H9 (cell line): ENCODE results near the gene BUB1. TPM values are rescaled to one million over a fixed set of nuclear protein-coding genes. Genes with fewer than 3 reads are reported as not detected.
"Not testable (repeated sequence)": the region's sequence is repeated elsewhere in the genome, so short reads cannot be mapped to it uniquely, and the experiment has no call there.

Source experiments
- DNase-seq: peaks from one replicate; pipeline ENCODE4 v3.0.0-alpha.2; 2017
- H2AFZ ChIP-seq: one replicate; pipeline ENCODE4 v1.6.1; 2013; ENCODE audit warnings: mild to moderate bottlenecking, low read length, control low read depth, moderate library complexity
- H2AK5ac ChIP-seq: 2 replicates; pipeline ENCODE4 v1.6.1; 2013; ENCODE audit warnings: low read length, control low read depth, mixed read lengths; ENCODE audit not compliant: insufficient read length
- H2BK120ac ChIP-seq: one replicate; pipeline ENCODE4 v1.6.1; 2013; ENCODE audit warnings: low read depth, mild to moderate bottlenecking, low read length, control low read depth, inconsistent platforms; ENCODE audit not compliant: poor library complexity, severe bottlenecking
- H2BK12ac ChIP-seq: 2 replicates; pipeline ENCODE4 v1.6.1; 2013; ENCODE audit warnings: low read length, control low read depth, mixed read lengths, low read depth; ENCODE audit not compliant: insufficient read length
- H2BK15ac ChIP-seq: 2 replicates; pipeline ENCODE4 v1.6.1; 2013; ENCODE audit warnings: low read depth, low read length, control low read depth
- H2BK20ac ChIP-seq: one replicate; pipeline ENCODE4 v1.6.1; 2013; ENCODE audit warnings: low read depth, mild to moderate bottlenecking, low read length, control low read depth, inconsistent platforms; ENCODE audit not compliant: poor library complexity, severe bottlenecking
- H2BK5ac ChIP-seq: 2 replicates; pipeline ENCODE4 v1.6.1; 2013; ENCODE audit warnings: low read length, control low read depth, mixed read lengths; ENCODE audit not compliant: insufficient read length
- H3K14ac ChIP-seq: 2 replicates; pipeline ENCODE4 v1.6.1; 2013; ENCODE audit warnings: low read length, control low read depth; ENCODE audit not compliant: insufficient read depth
- H3K18ac ChIP-seq: 2 replicates; pipeline ENCODE4 v1.6.1; 2013; ENCODE audit warnings: low read depth, mild to moderate bottlenecking, mixed read lengths, low read length, control low read depth; ENCODE audit not compliant: insufficient read length
- H3K23ac ChIP-seq: 2 replicates; pipeline ENCODE4 v1.6.1; 2013; ENCODE audit warnings: low read length, control low read depth, mixed read lengths, low read depth; ENCODE audit not compliant: insufficient read length
- H3K23me2 ChIP-seq: 2 replicates; pipeline ENCODE4 v1.6.1; 2013; ENCODE audit warnings: low read depth, mild to moderate bottlenecking, mixed read lengths, low read length, control low read depth; ENCODE audit not compliant: insufficient read length, poor library complexity, severe bottlenecking
- H3K27ac ChIP-seq: 2 replicates; pipeline ENCODE4 v1.5.1; 2013; ENCODE audit warnings: low read length, control low read depth, mixed read lengths, low read depth; ENCODE audit not compliant: insufficient read length
- H3K27me3 ChIP-seq: 2 replicates; pipeline ENCODE4 v1.6.1; 2013; ENCODE audit warnings: low read length, control low read depth, inconsistent platforms; ENCODE audit not compliant: insufficient read depth
- H3K4ac ChIP-seq: 2 replicates; pipeline ENCODE4 v1.6.1; 2013; ENCODE audit warnings: low read depth, mild to moderate bottlenecking, control low read depth, inconsistent platforms, low read length, moderate library complexity
- H3K4me1 ChIP-seq: 2 replicates; pipeline ENCODE4 v1.6.1; 2013; ENCODE audit warnings: low read length, control low read depth, inconsistent platforms; ENCODE audit not compliant: insufficient read depth
- H3K4me2 ChIP-seq: 2 replicates; pipeline ENCODE4 v1.6.1; 2013; ENCODE audit warnings: low read length, control low read depth, mixed read lengths; ENCODE audit not compliant: insufficient read length, insufficient read depth
- H3K56ac ChIP-seq: 2 replicates; pipeline ENCODE4 v1.6.1; 2013; ENCODE audit warnings: low read depth, mild to moderate bottlenecking, mixed read lengths, low read length, control low read depth; ENCODE audit not compliant: insufficient read length
- H3K79me1 ChIP-seq: 2 replicates; pipeline ENCODE4 v1.6.1; 2013; ENCODE audit warnings: low read depth, mild to moderate bottlenecking, moderate library complexity, low read length, control low read depth, inconsistent platforms; ENCODE audit not compliant: insufficient read depth, poor library complexity, severe bottlenecking
- H3K79me2 ChIP-seq: 2 replicates; pipeline ENCODE4 v1.6.1; 2013; ENCODE audit warnings: low read length, control low read depth, inconsistent platforms; ENCODE audit not compliant: insufficient read depth
- H3K9ac ChIP-seq: 2 replicates; pipeline ENCODE4 v1.6.1; 2013; ENCODE audit warnings: low read length, control low read depth, mixed read lengths; ENCODE audit not compliant: insufficient read length; ENCODE audit errors: extremely low read depth
- H3K9me3 ChIP-seq: one replicate; pipeline ENCODE4 v1.6.1; 2013; ENCODE audit warnings: low read depth, low read length, inconsistent platforms; ENCODE audit not compliant: control insufficient read depth
- H3T11ph ChIP-seq: one replicate; pipeline ENCODE4 v1.6.1; 2013; ENCODE audit warnings: mild to moderate bottlenecking, low read length, control low read depth, inconsistent platforms
- H4K20me1 ChIP-seq: one replicate; pipeline ENCODE4 v1.6.1; 2013; ENCODE audit not compliant: control insufficient read depth, insufficient read length, insufficient read depth
- H4K5ac ChIP-seq: 2 replicates; pipeline ENCODE4 v1.6.1; 2013; ENCODE audit warnings: low read depth, mild to moderate bottlenecking, mixed read lengths, low read length, control low read depth; ENCODE audit not compliant: insufficient read length
- H4K8ac ChIP-seq: replicated peaks from 2 replicates; pipeline ENCODE4 v1.6.1; 2013; ENCODE audit warnings: low read length, control low read depth, mixed read lengths, low read depth; ENCODE audit not compliant: insufficient read length
- H4K91ac ChIP-seq: 2 replicates; pipeline ENCODE4 v1.6.1; 2013; ENCODE audit warnings: low read depth, mild to moderate bottlenecking, moderate library complexity, mixed read lengths, low read length, control low read depth; ENCODE audit not compliant: insufficient read length
- H3K27ac Mint-ChIP-seq, 3 experiments: 2 replicates in 2 of 3; 3 replicates in 1 of 3; pipeline ENCODE4 v1.8.0; 2020 to 2021; ENCODE audit warnings: mixed read lengths in 3 of 3, mild to moderate bottlenecking in 1 of 3, moderate library complexity in 1 of 3
- H3K27me3 Mint-ChIP-seq: 2 replicates; pipeline ENCODE4 v1.8.0; 2021; ENCODE audit warnings: low read depth, mild to moderate bottlenecking, moderate library complexity, mixed read lengths
- H3K36me3 Mint-ChIP-seq, 3 experiments: 2 replicates in 2 of 3; 3 replicates in 1 of 3; pipeline ENCODE4 v1.8.0; 2020 to 2021; ENCODE audit warnings: low read depth in 3 of 3, mixed read lengths in 3 of 3; ENCODE audit not compliant: insufficient read depth in 1 of 3
- H3K4me1 Mint-ChIP-seq, 2 experiments: 2 replicates each; pipeline ENCODE4 v1.8.0; 2020; ENCODE audit warnings: mixed read lengths in 2 of 2
- H3K4me3 Mint-ChIP-seq, 2 experiments: 2 replicates in 1 of 2; 3 replicates in 1 of 2; pipeline ENCODE4 v1.8.0; 2020 to 2021; ENCODE audit warnings: mild to moderate bottlenecking in 2 of 2, mixed read lengths in 2 of 2, moderate library complexity in 1 of 2
- H3K9me3 Mint-ChIP-seq, 2 experiments: 2 replicates in 1 of 2; 3 replicates in 1 of 2; pipeline ENCODE4 v1.8.0; 2020; ENCODE audit warnings: mild to moderate bottlenecking in 2 of 2, mixed read lengths in 2 of 2, moderate library complexity in 1 of 2
- WGBS: extraction: QIAGEN DNeasy Blood & Tissue Kit; methylation state at CpG from one replicate; pipeline ENCODE4 v1.1.7; 2013; ENCODE audit warnings: missing lambda C conversion rate, low lambda C conversion rate, mixed read lengths; ENCODE audit not compliant: insufficient read length; ENCODE audit errors: extremely low coverage; 5-methylcytosine and 5-hydroxymethylcytosine counted together
- total RNA-seq: library from RNA; stranded (reverse); gene quantifications from 2 replicates; pipeline ENCODE4 v1.2.1, GENCODE V29; 2021

Gene BUB1
- total RNA-seq, 1 experiment from 2014 or later, result 144 TPM

DNA sequence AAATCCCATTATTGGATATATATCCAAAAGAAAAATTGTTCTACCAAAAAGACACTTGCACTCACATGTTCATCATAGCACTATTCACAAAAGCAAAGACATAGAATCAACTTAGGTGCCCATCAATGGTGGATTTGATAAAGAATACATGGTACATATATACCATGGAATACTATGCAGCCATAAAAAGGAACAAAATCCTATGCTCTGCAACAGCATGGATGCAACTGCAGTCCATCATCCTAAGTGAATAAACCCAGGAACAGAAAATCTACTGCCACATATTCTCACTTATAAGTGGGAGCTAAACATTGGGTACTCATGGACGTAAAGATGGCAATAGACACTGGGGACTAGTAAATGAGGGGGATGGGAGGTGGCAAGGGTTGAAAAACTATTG, 50.5 kb downstream of the BUB1 start:
- H3K27ac ChIP-seq, H3K23me2 ChIP-seq, H3K27me3 ChIP-seq, DNase-seq, H3K18ac ChIP-seq, H3K23ac ChIP-seq, H2BK12ac ChIP-seq, H2BK15ac ChIP-seq, H2BK20ac ChIP-seq, H3K56ac ChIP-seq, H4K5ac ChIP-seq, H4K91ac ChIP-seq, H2AFZ ChIP-seq, H3K27ac Mint-ChIP-seq, H3K79me2 ChIP-seq, H3K4ac ChIP-seq, H2BK120ac ChIP-seq, H3K9ac ChIP-seq, H3K4me2 ChIP-seq, H4K8ac ChIP-seq, H3K27me3 Mint-ChIP-seq, H2BK5ac ChIP-seq, H3K4me1 Mint-ChIP-seq, H3K9me3 Mint-ChIP-seq, H3K4me1 ChIP-seq, H3K36me3 Mint-ChIP-seq, H3T11ph ChIP-seq, H4K20me1 ChIP-seq, H3K79me1 ChIP-seq, H3K14ac ChIP-seq, H2AK5ac ChIP-seq, H3K9me3 ChIP-seq, H3K4me3 Mint-ChIP-seq: not testable (repeated sequence)
- WGBS, result no CpG with 5 or more reads among the region's 1 CpG

DNA sequence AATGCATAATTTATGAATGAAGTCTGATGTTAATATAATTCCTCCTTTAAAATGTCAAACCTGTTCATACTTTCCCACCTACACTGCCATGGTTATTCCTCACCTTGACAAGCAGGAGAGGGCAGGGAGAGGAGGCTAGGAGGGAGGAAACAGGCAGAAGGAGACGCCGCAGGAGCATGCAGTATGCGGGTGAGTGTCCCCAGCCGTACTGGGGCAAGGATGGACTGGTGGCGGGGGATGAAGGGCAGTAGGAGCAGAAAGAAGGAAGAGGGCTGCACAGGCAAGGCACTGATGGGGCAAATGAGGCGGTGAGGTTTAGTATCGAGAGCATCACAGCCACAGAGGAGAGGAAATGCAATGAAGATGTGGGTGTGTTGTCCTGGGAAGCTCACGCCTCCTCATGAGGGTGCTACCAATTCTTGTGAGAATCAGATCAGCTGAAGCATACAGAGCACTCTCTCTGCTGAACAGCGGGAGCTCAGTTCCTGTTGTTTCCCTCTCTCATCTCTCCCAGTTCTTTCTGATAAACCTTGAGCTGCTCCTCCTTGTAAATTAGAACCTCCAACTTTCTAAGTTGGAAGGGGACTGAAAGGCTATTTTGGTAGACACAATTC, 58.4 kb downstream of the BUB1 start:
- not testable (repeated sequence) for H3K27me3 Mint-ChIP-seq, H2BK5ac ChIP-seq, H3K9me3 Mint-ChIP-seq, H3K56ac ChIP-seq, H4K5ac ChIP-seq, H3K4me1 ChIP-seq, H3K4me1 Mint-ChIP-seq, H3K36me3 Mint-ChIP-seq, H3K27ac ChIP-seq, H3K9ac ChIP-seq, H2AFZ ChIP-seq, H3K23me2 ChIP-seq, DNase-seq, H3T11ph ChIP-seq, H2BK120ac ChIP-seq, H4K8ac ChIP-seq, H2BK15ac ChIP-seq, H2AK5ac ChIP-seq, H4K91ac ChIP-seq, H3K23ac ChIP-seq, H3K14ac ChIP-seq, H3K9me3 ChIP-seq, H3K27me3 ChIP-seq, H3K18ac ChIP-seq, H3K4ac ChIP-seq, H3K27ac Mint-ChIP-seq, H3K4me3 Mint-ChIP-seq, H2BK20ac ChIP-seq, H3K79me2 ChIP-seq, H2BK12ac ChIP-seq, H3K79me1 ChIP-seq, H3K4me2 ChIP-seq, H4K20me1 ChIP-seq
- no CpG with 5 or more reads among the region's 9 CpGs for WGBS
